Astrocyte (in vitro differentiated cells and primary cell): Measurements from ENCODE around the gene HLA-B. TPM values are rescaled to one million over a fixed set of nuclear protein-coding genes. Genes with fewer than 3 reads are reported as not detected.

Experiments used
- DNase-seq: peaks from one replicate; pipeline ENCODE4 v3.0.0-alpha.2; 2010; ENCODE audit warnings: low read depth
- FAIRE-seq: peaks from 2 replicates; lab custom pipeline; 2011; peaks lifted over from hg19 to GRCh38; lab: Jason Lieb, UNC
- H2AFZ ChIP-seq: 2 replicates; pipeline ENCODE4 v1.6.0; 2012; ENCODE audit warnings: low read depth, low read length, inconsistent platforms
- H3K27ac ChIP-seq: 2 replicates; pipeline ENCODE4 v1.5.1; 2011; ENCODE audit warnings: low read depth, low read length, inconsistent platforms
- H3K27me3 ChIP-seq: 2 replicates; pipeline ENCODE4 v1.6.0; 2011; ENCODE audit warnings: low read length, inconsistent platforms; ENCODE audit not compliant: insufficient read depth
- H3K36me3 ChIP-seq: 2 replicates; pipeline ENCODE4 v1.5.1; 2011; ENCODE audit warnings: low read length, inconsistent platforms; ENCODE audit not compliant: insufficient read depth
- H3K4me1 ChIP-seq: 2 replicates; pipeline ENCODE4 v1.5.1; 2011; ENCODE audit warnings: low read length, inconsistent platforms; ENCODE audit not compliant: insufficient read depth
- H3K4me2 ChIP-seq: 2 replicates; pipeline ENCODE4 v1.6.0; 2012; ENCODE audit warnings: low read length, inconsistent platforms
- H3K4me3 ChIP-seq: 2 replicates; pipeline ENCODE4 v1.5.1; 2011; ENCODE audit warnings: low read depth, mild to moderate bottlenecking, low read length, inconsistent platforms; ENCODE audit not compliant: insufficient read depth
- H3K79me2 ChIP-seq: 2 replicates; pipeline ENCODE4 v1.6.0; 2012; ENCODE audit warnings: mild to moderate bottlenecking, low read length, inconsistent platforms; ENCODE audit not compliant: insufficient read depth
- H3K9ac ChIP-seq: 2 replicates; pipeline ENCODE4 v1.6.0; 2012; ENCODE audit warnings: mild to moderate bottlenecking, low read length, inconsistent platforms
- H3K9me3 ChIP-seq: 2 replicates; pipeline ENCODE4 v1.5.1; 2012; ENCODE audit warnings: low read depth, mild to moderate bottlenecking, low read length, inconsistent platforms; ENCODE audit not compliant: insufficient read depth
- H4K20me1 ChIP-seq: 2 replicates; pipeline ENCODE4 v1.6.0; 2012; ENCODE audit warnings: low read length, inconsistent platforms; ENCODE audit not compliant: insufficient read depth
- H3K27ac Mint-ChIP-seq: one replicate; pipeline ENCODE4 v1.8.0; 2021; ENCODE audit warnings: mild to moderate bottlenecking, mixed read lengths; ENCODE audit not compliant: unreplicated experiment
- H3K27me3 Mint-ChIP-seq: one replicate; pipeline ENCODE4 v1.8.0; 2021; ENCODE audit warnings: low read depth, mixed read lengths; ENCODE audit not compliant: unreplicated experiment
- H3K36me3 Mint-ChIP-seq: one replicate; pipeline ENCODE4 v1.8.0; 2021; ENCODE audit warnings: low read depth, mixed read lengths; ENCODE audit not compliant: unreplicated experiment
- H3K4me1 Mint-ChIP-seq: one replicate; pipeline ENCODE4 v1.8.0; 2021; ENCODE audit warnings: low read depth, mixed read lengths; ENCODE audit not compliant: unreplicated experiment
- H3K4me3 Mint-ChIP-seq: one replicate; pipeline ENCODE4 v1.8.0; 2021; ENCODE audit warnings: mild to moderate bottlenecking, moderate library complexity, mixed read lengths; ENCODE audit not compliant: unreplicated experiment
- H3K9me3 Mint-ChIP-seq: one replicate; pipeline ENCODE4 v1.8.0; 2021; ENCODE audit warnings: mild to moderate bottlenecking, mixed read lengths; ENCODE audit not compliant: unreplicated experiment
- EZH2 ChIP-seq: IDR thresholded peaks from 2 replicates; pipeline ENCODE4 v1.6.1; 2012; ENCODE audit warnings: mild to moderate bottlenecking, low read length, inconsistent platforms; ENCODE audit not compliant: insufficient read depth
- total RNA-seq: library from RNA; stranded (reverse); gene quantifications from 2 replicates; pipeline ENCODE4 v1.2.1, GENCODE V29; 2021
- TF ChIP-seq, protein P1 (sequence below): IDR thresholded peaks from 2 replicates; pipeline ENCODE4 v1.5.1; 2011; ENCODE audit warnings: low read depth, mild to moderate bottlenecking, inconsistent platforms, low read length, moderate library complexity; ENCODE audit not compliant: insufficient read depth

Gene HLA-B
- total RNA-seq, 1 donor from 2014 or later: 1,493 TPM

- Histone ChIP-seq H3K27me3 (peaks cover 3% of the 10 kb centered on the region), H3K4me3 (no peak overlapping the region), H3K9ac (no peak overlapping the region), H4K20me1 (no peaks in the 10 kb centered on the region), H3K4me2 (no peak overlapping the region), H3K9me3 (no peaks in the 10 kb centered on the region), H3K36me3 (no peaks in the 10 kb centered on the region), H3K79me2 (no peaks in the 10 kb centered on the region), H3K27ac (no peak overlapping the region), H2AFZ (no peak overlapping the region), H3K4me1 (no peaks in the 10 kb centered on the region)
- no peak for TF ChIP-seq EZH2
- TF ChIP-seq, protein P1, sequence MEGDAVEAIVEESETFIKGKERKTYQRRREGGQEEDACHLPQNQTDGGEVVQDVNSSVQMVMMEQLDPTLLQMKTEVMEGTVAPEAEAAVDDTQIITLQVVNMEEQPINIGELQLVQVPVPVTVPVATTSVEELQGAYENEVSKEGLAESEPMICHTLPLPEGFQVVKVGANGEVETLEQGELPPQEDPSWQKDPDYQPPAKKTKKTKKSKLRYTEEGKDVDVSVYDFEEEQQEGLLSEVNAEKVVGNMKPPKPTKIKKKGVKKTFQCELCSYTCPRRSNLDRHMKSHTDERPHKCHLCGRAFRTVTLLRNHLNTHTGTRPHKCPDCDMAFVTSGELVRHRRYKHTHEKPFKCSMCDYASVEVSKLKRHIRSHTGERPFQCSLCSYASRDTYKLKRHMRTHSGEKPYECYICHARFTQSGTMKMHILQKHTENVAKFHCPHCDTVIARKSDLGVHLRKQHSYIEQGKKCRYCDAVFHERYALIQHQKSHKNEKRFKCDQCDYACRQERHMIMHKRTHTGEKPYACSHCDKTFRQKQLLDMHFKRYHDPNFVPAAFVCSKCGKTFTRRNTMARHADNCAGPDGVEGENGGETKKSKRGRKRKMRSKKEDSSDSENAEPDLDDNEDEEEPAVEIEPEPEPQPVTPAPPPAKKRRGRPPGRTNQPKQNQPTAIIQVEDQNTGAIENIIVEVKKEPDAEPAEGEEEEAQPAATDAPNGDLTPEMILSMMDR: no peak
- no peaks in the 10 kb centered on the region for H3K36me3 Mint-ChIP-seq
- H3K27me3 Mint-ChIP-seq: peaks cover 2% of the 10 kb centered on the region
- no peak overlapping the region for H3K4me3 Mint-ChIP-seq
- FAIRE-seq (no peak), DNase-seq (no peak)
- peaks cover 2% of the 10 kb centered on the region for H3K4me1 Mint-ChIP-seq
- no peaks in the 10 kb centered on the region for H3K9me3 Mint-ChIP-seq
- no peak overlapping the region for H3K27ac Mint-ChIP-seq
Observed at GRCh38 chr6:31386977-31387376, 30.0 kb upstream of the HLA-B start.

DNA sequence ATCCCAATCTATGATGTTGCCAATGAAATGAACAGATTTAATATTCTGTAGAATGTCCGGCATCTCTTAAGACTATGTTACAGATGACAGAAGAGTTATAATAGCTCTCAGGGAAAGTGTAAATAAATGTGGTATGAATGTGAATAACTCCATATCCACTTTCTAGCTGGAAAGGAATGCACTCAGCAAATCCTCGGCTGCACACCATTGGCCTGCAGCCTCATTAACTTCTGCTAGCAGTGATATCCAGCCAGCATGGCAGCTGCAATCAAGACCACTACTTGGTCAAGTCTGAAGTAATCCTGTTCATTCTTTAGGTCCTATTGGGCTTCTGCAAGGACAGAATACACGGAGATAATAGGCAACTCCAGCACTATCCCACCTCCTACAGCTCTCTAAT, 29.1 kb upstream of the HLA-B start:
- Histone ChIP-seq H3K79me2 (no peaks in the 10 kb centered on the region), H3K4me1 (no peaks in the 10 kb centered on the region), H3K27me3 (peaks cover 6% of the 10 kb centered on the region), H3K9ac (no peak overlapping the region), H3K4me2 (no peak overlapping the region), H3K27ac (no peak overlapping the region), H3K36me3 (no peaks in the 10 kb centered on the region), H3K4me3 (no peak overlapping the region), H4K20me1 (no peaks in the 10 kb centered on the region), H2AFZ (no peak overlapping the region), H3K9me3 (no peaks in the 10 kb centered on the region)
- DNase-seq (no peak), FAIRE-seq (no peak)
- peaks cover 2% of the 10 kb centered on the region for H3K27me3 Mint-ChIP-seq
- H3K27ac Mint-ChIP-seq: no peak overlapping the region
- H3K4me1 Mint-ChIP-seq: peaks cover 2% of the 10 kb centered on the region
- H3K9me3 Mint-ChIP-seq: no peaks in the 10 kb centered on the region
- H3K36me3 Mint-ChIP-seq: no peaks in the 10 kb centered on the region
- TF ChIP-seq, protein P1: no peak
- no peak for TF ChIP-seq EZH2
- no peak overlapping the region for H3K4me3 Mint-ChIP-seq

- no peak overlapping the region for H3K9ac ChIP-seq
- FAIRE-seq (no peak), DNase-seq (no peak)
- Mint-ChIP-seq H3K4me1 (peaks cover 2% of the 10 kb centered on the region), H3K9me3 (no peaks in the 10 kb centered on the region), H3K4me3 (no peak overlapping the region), H3K27me3 (peaks cover 4% of the 10 kb centered on the region), H3K36me3 (no peaks in the 10 kb centered on the region), H3K27ac (no peak overlapping the region)
- H3K79me2 ChIP-seq: no peaks in the 10 kb centered on the region
- H3K9me3 ChIP-seq: no peaks in the 10 kb centered on the region
- H3K4me3 ChIP-seq: no peak overlapping the region
- H3K4me1 ChIP-seq: no peaks in the 10 kb centered on the region
- H4K20me1 ChIP-seq: no peaks in the 10 kb centered on the region
- no peak overlapping the region for H3K27ac ChIP-seq
- no peak overlapping the region for H3K4me2 ChIP-seq
- no peaks in the 10 kb centered on the region for H3K36me3 ChIP-seq
- H2AFZ ChIP-seq: no peak overlapping the region
- no peak for TF ChIP-seq EZH2
- TF ChIP-seq, protein P1: no peak
- peaks cover 9% of the 10 kb centered on the region for H3K27me3 ChIP-seq
Observed at GRCh38 chr6:31385041-31385440, 28.1 kb upstream of the HLA-B start.
